Measurements from ENCODE around the gene NCBP3.

DNA sequence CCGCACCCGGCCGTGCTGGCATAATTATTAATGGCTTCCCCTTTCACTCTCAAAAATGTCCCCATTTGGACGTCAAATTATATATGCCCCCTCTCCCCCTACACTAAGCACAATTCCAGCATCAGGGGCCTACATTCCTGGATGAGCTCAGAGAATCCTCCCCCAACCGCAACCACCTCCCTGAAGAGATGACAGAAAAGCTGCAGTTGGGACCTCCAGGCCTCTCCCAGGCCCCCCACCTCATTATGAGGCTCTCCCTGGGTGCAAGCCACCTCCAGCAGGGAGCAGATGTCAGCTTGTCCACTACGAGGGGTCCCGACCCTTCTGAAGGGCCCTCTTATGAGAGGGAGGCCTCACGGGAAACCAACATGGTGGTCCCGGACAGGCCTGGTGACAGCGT is 18.5 kb upstream of the NCBP3 start:
- TF ChIP-seq, protein P1, sequence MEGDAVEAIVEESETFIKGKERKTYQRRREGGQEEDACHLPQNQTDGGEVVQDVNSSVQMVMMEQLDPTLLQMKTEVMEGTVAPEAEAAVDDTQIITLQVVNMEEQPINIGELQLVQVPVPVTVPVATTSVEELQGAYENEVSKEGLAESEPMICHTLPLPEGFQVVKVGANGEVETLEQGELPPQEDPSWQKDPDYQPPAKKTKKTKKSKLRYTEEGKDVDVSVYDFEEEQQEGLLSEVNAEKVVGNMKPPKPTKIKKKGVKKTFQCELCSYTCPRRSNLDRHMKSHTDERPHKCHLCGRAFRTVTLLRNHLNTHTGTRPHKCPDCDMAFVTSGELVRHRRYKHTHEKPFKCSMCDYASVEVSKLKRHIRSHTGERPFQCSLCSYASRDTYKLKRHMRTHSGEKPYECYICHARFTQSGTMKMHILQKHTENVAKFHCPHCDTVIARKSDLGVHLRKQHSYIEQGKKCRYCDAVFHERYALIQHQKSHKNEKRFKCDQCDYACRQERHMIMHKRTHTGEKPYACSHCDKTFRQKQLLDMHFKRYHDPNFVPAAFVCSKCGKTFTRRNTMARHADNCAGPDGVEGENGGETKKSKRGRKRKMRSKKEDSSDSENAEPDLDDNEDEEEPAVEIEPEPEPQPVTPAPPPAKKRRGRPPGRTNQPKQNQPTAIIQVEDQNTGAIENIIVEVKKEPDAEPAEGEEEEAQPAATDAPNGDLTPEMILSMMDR (IDR thresholded peaks at IDR 0.05; ENCODE audit: low read length) = no peak
- no peak for TF ChIP-seq EZH2 (optimal IDR thresholded peaks at IDR 0.05; ENCODE audit: low read depth, low read length)

Measured in MM.1S (cell line).